Measurements from ENCODE around the gene SLC39A7. TPM values are rescaled to one million over a fixed set of nuclear protein-coding genes. Genes with fewer than 3 reads are reported as not detected.

Gene SLC39A7
- total and polyA plus RNA-seq, 11 donors: 39.9 to 197 (median 55.3) TPM

GRCh38 chr6:33203443-33204164 is 2.9 kb downstream of the SLC39A7 start:
- no peak for TF ChIP-seq CTCF (IDR thresholded peaks at IDR 0.05)
- no peak for TF ChIP-seq POLR2A (IDR thresholded peaks at IDR 0.05)
- intact Hi-C loops (cut with DNase I): loop anchor here in 2 of 10 donors (5.0 to 10.0 kb wide), 3 partner anchors 44 to 1009 kb away; partner anchors contain the start of genes GPSM3 (in 1 of the 2), PBX2 (in 1 of the 2) and PHF1 (in 1 of the 2)
- H3K4me3 ChIP-seq: peak overlapping the region in 7 of 12 donors; percentile 50 to 95 (median 69)
- H3K4me1 ChIP-seq: peaks cover 10 to 64% (median 46%) of the 10 kb centered on the region in 12 donors
- H3K27me3 ChIP-seq: no peaks in the 10 kb centered on the region
- H3K27ac ChIP-seq: no peak overlapping the region
- H3K36me3 ChIP-seq: peaks cover 0 to 27% (median 21%) of the 10 kb centered on the region in 9 donors
- H3K9me3 ChIP-seq: no peaks in the 10 kb centered on the region
- 88 to 91% (median 90%) methylated on average over 7 of the region's 7 CpGs for WGBS, 4 donors
- DNase-seq (no peak), ATAC-seq (no peak)

GRCh38 chr6:33204165-33204414 is 3.4 kb downstream of the SLC39A7 start:
- H3K9me3 ChIP-seq: no peaks in the 10 kb centered on the region
- H3K4me3 ChIP-seq: peak overlapping the region in 11 of 12 donors; percentile 35 to 95 (median 69)
- no peak for DNase-seq
- no peak for ATAC-seq
- TF ChIP-seq POLR2A (IDR thresholded peaks at IDR 0.05) (no peak), CTCF (IDR thresholded peaks at IDR 0.05) (no peak)
- H3K27me3 ChIP-seq: no peaks in the 10 kb centered on the region
- H3K4me1 ChIP-seq: peaks cover 10 to 64% (median 45%) of the 10 kb centered on the region in 12 donors
- peaks cover 0 to 27% (median 21%) of the 10 kb centered on the region in 9 donors for H3K36me3 ChIP-seq
- intact Hi-C loops (cut with DNase I): loop anchor here in 2 of 10 donors (5.0 to 10.0 kb wide), 3 partner anchors 43 to 1009 kb away; partner anchors contain the start of genes GPSM3 (in 1 of the 2), PBX2 (in 1 of the 2) and PHF1 (in 1 of the 2)
- 2 to 11% (median 9%) methylated on average over 4 of the region's 4 CpGs for WGBS, 4 donors
- peak overlapping the region in 4 of 12 donors; percentile 63 to 78 (median 66) for H3K27ac ChIP-seq

- TF ChIP-seq CTCF (IDR thresholded peaks at IDR 0.05) (no peak), POLR2A (IDR thresholded peaks at IDR 0.05) (peak in 1 of 2 donors; percentile 45)
- peak; percentile 96 to 97 (median 96) for DNase-seq
- Histone ChIP-seq H3K4me1 (peaks cover 10 to 59% (median 43%) of the 10 kb centered on the region in 12 donors), H3K4me3 (peak within 1 kb of the TSS; percentile 35 to 95 (median 68)), H3K27ac (peak within 1 kb of the TSS in 11 of 12 donors; percentile 50 to 79 (median 68)), H3K36me3 (peaks cover 0 to 30% (median 24%) of the 10 kb centered on the region in 9 donors), H3K27me3 (no peaks in the 10 kb centered on the region), H3K9me3 (no peaks in the 10 kb centered on the region)
- intact Hi-C loops (cut with DNase I): loop anchor here in 3 of 10 donors (5.0 to 10.0 kb wide), 3 partner anchors 43 to 1010 kb away; partner anchors contain the start of genes GPSM3 (in 1 of the 3), PBX2 (in 1 of the 3) and PHF1 (in 1 of the 3)
- peak; percentile 72 to 81 (median 76) for ATAC-seq
- 1% methylated on average over 18 to 48 of the region's 48 CpGs for WGBS, 4 donors
These were observed 3.9 kb downstream of the SLC39A7 start, which contains the start of gene HSD17B8 for GRCh38 chr6:33204415-33205190. HSD17B8 (plus strand) TSS chr6:33204655; CDS start chr6:33204669, 14 bp downstream.
